ENCODE measurements around the gene CHID1. TPM values are rescaled to one million over a fixed set of nuclear protein-coding genes. Genes with fewer than 3 reads are reported as not detected.

CHID1 gene
- total and polyA plus RNA-seq, 2 experiments from 2014 or later: 72.3 to 202 TPM

DNA sequence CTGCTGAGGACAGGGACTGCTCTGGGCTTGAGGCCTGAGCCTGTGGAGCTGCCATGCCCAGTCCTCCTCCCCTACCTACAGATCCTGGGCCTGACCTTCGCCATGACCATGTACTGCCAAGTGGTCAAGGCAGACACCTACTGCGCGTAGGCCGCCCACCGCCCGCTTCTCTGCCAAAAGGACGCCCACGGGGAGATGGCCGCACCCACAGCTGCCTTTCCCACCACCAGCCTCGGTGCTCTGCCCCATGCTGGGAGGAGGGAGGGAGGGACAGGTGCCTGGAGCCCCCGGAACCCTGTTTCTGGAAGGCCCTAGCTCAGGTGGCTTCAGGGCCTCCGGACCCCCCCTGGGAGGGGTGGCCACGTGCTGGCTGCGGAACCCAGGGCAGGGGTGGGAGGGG, 44.1 kb downstream of the CHID1 start:
- in situ Hi-C loops (cut with MboI): no loop called here
- no peak overlapping the region for H3K4me3 ChIP-seq
- H3K9ac ChIP-seq: no peak overlapping the region
- no peaks in the 10 kb centered on the region for H3K9me2 ChIP-seq (ENCODE audit: insufficient read depth)
- H3K4me2 ChIP-seq (ENCODE audit: unreplicated experiment): no peak overlapping the region
- no peaks in the 10 kb centered on the region for H3K36me3 ChIP-seq (ENCODE audit: low read depth)
- TF ChIP-seq EZH2 (IDR thresholded peaks at IDR 0.05; ENCODE audit: insufficient read depth, poor library complexity, severe bottlenecking) (no peak), EZH2phosphoT487 (IDR thresholded peaks at IDR 0.05; ENCODE audit: insufficient read depth, low read depth) (no peak)
- H3K27me3 ChIP-seq (replicated peaks; ENCODE audit: insufficient read depth): no peaks in the 10 kb centered on the region
- no peaks in the 10 kb centered on the region for H4K20me1 ChIP-seq (ENCODE audit: insufficient read depth)
- DNase-seq: no peak
- no peaks in the 10 kb centered on the region for H3F3A ChIP-seq (ENCODE audit: insufficient read depth)
- no peak overlapping the region for H2AFZ ChIP-seq
- WGBS, 2 experiments (ENCODE audit: low coverage in 1 of 2, low lambda C conversion rate in 2 of 2, missing lambda C conversion rate in 2 of 2): 85 to 92% methylated on average over 6 to 14 of the region's 14 CpGs
- H3K27ac ChIP-seq: no peak overlapping the region
- H3K79me2 ChIP-seq (ENCODE audit: insufficient read depth): no peaks in the 10 kb centered on the region
- no peaks in the 10 kb centered on the region for H3K4me1 ChIP-seq (ENCODE audit: insufficient read depth)
- H3K9me3 ChIP-seq (ENCODE audit: low read depth): no peaks in the 10 kb centered on the region

DNA sequence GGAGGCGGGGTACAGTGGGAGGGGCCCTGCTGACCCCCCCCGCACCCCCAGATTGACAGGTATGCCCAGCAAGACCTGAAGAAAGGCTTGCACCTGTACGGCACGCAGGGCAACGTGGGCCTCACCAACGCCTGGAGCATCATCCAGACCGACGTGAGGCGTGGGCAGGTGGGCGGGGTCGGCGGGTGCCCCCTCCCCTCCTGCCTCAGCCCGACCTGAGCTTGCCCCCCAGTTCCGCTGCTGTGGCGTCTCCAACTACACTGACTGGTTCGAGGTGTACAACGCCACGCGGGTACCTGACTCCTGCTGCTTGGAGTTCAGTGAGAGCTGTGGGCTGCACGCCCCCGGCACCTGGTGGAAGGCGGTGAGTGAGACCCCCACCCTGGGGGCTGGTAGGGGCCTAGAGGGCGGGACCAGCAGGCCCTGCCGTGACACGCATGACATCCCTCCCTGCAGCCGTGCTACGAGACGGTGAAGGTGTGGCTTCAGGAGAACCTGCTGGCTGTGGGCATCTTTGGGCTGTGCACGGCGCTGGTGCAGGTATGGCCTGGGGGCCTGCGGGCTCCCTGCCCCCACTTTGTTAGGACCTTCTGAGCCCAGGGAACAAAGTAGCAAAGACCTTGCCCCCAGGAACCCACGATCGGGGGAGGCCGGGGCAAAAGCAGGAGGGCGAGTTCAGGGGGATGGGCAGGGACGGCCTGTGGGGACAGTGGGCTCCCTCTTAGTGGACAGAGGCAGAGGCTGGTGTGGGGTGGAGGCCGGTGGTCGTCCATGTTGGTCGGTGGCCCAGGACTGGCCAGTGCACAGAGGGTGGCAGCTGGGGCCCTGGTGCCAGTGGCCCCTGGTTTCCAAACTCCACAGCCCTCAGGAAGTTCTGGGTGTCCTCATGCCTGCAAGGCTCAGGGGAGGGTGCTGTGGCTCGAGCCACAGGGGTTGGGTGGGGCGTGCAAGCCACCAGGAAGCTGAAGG, 44.9 kb downstream of the CHID1 start:
- TF ChIP-seq EZH2 (IDR thresholded peaks at IDR 0.05; ENCODE audit: insufficient read depth, poor library complexity, severe bottlenecking) (no peak), EZH2phosphoT487 (IDR thresholded peaks at IDR 0.05; ENCODE audit: insufficient read depth, low read depth) (no peak)
- Histone ChIP-seq H3K9me3 (ENCODE audit: low read depth) (no peaks in the 10 kb centered on the region), H3K4me1 (ENCODE audit: insufficient read depth) (no peaks in the 10 kb centered on the region), H3K27ac (no peak overlapping the region), H2AFZ (no peak overlapping the region), H4K20me1 (ENCODE audit: insufficient read depth) (no peaks in the 10 kb centered on the region), H3K79me2 (ENCODE audit: insufficient read depth) (no peaks in the 10 kb centered on the region), H3K36me3 (ENCODE audit: low read depth) (no peaks in the 10 kb centered on the region), H3K4me3 (no peak overlapping the region), H3K9ac (no peak overlapping the region), H3K27me3 (replicated peaks; ENCODE audit: insufficient read depth) (no peaks in the 10 kb centered on the region), H3K4me2 (ENCODE audit: unreplicated experiment) (no peak overlapping the region), H3K9me2 (ENCODE audit: insufficient read depth) (no peaks in the 10 kb centered on the region), H3F3A (ENCODE audit: insufficient read depth) (no peaks in the 10 kb centered on the region)
- no peak for DNase-seq
- in situ Hi-C loops (cut with MboI): no loop called here
- WGBS, 2 experiments (ENCODE audit: low coverage in 1 of 2, low lambda C conversion rate in 2 of 2, missing lambda C conversion rate in 2 of 2): 85 to 89% methylated on average over 29 to 37 of the region's 41 CpGs

DNA sequence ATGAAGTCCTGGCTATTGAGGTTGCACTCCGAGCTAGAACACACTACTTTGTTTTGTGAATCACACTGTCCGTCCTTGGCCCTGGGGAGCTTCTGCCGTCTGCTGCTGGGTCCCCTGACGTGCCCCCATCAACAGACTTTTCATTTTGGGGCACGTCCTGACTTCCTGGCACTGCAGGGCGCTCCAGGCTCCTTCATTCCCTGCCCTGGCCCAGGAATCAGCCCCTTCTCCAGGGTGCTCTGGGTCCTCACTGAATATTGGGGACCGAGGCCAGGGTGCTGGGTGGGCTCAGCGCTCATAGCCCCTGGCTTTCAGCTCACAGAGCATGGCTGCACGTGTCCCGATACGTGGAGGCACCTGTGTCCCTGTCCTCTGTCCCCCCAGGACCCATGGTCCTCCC, 45.7 kb downstream of the CHID1 start:
- DNase-seq: no peak
- in situ Hi-C loops (cut with MboI): no loop called here
- no peak overlapping the region for H3K4me3 ChIP-seq
- H3K27me3 ChIP-seq (replicated peaks; ENCODE audit: insufficient read depth): no peaks in the 10 kb centered on the region
- no peak overlapping the region for H2AFZ ChIP-seq
- H4K20me1 ChIP-seq (ENCODE audit: insufficient read depth): no peaks in the 10 kb centered on the region
- no peaks in the 10 kb centered on the region for H3K9me3 ChIP-seq (ENCODE audit: low read depth)
- H3K4me2 ChIP-seq (ENCODE audit: unreplicated experiment): no peak overlapping the region
- 96 to 98% methylated on average over 11 of the region's 11 CpGs for WGBS, 2 experiments (ENCODE audit: low coverage in 1 of 2, low lambda C conversion rate in 2 of 2, missing lambda C conversion rate in 2 of 2)
- H3K79me2 ChIP-seq (ENCODE audit: insufficient read depth): no peaks in the 10 kb centered on the region
- H3K27ac ChIP-seq: no peak overlapping the region
- no peak overlapping the region for H3K9ac ChIP-seq
- no peaks in the 10 kb centered on the region for H3F3A ChIP-seq (ENCODE audit: insufficient read depth)
- H3K36me3 ChIP-seq (ENCODE audit: low read depth): no peaks in the 10 kb centered on the region
- no peaks in the 10 kb centered on the region for H3K9me2 ChIP-seq (ENCODE audit: insufficient read depth)
- H3K4me1 ChIP-seq (ENCODE audit: insufficient read depth): 0 out of 2 replicates have a peak, but pooled peaks cover 2% of the 10 kb centered on the region
- no peak for TF ChIP-seq EZH2phosphoT487 (IDR thresholded peaks at IDR 0.05; ENCODE audit: insufficient read depth, low read depth)
- TF ChIP-seq EZH2 (IDR thresholded peaks at IDR 0.05; ENCODE audit: insufficient read depth, poor library complexity, severe bottlenecking): no peak

DNA sequence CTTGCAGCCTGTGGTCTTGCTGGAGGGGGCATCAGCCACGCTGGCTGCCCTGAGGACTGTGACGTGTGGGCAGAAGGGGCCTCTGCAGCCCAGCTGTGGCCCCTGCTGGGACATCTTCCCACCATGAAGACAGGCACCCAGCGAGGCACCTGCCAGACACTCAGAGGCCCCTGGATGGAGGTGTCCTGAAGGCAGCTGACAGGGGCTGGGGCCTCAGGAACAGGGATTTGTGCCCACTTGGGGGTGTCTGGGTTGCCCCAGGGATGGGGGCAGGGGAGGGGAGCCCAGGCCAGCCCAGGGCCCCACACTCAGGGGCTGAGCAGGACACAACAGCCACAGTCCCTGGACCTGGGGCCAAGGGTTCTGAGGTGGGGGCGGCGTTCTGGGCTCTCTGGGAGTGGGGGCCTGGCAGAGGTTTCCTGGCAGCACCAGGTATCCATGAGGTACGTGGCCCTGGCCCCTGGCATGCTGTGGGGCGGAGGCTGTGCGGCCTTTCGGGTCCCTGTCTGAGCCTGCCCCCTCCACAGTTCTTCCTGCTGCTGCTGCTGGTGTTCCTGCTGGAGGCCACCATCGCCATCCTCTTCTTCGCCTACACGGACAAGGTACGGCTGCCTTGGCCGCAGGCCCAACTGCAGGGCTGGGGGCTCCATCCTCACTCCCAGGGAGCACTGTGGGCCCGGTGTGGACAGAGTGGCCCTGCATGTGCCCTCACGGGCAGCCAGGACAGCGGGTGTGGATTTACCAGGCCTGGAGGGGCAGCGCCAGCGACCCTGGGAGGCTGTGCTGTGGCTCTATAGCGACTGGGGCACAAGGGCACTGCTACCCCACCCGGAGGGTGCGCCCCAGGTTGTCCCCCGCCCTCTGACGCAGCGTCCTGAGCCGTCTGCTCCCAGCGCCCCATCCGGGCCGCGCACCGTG, 46.4 kb downstream of the CHID1 start:
- Histone ChIP-seq H3K27ac (no peak overlapping the region), H3K4me1 (ENCODE audit: insufficient read depth) (0 out of 2 replicates have a peak, but pooled peaks cover 7% of the 10 kb centered on the region), H2AFZ (no peak overlapping the region), H3K79me2 (ENCODE audit: insufficient read depth) (no peaks in the 10 kb centered on the region), H3F3A (ENCODE audit: insufficient read depth) (no peaks in the 10 kb centered on the region), H3K9ac (no peak overlapping the region), H4K20me1 (ENCODE audit: insufficient read depth) (no peaks in the 10 kb centered on the region), H3K9me3 (ENCODE audit: low read depth) (no peaks in the 10 kb centered on the region), H3K27me3 (replicated peaks; ENCODE audit: insufficient read depth) (no peaks in the 10 kb centered on the region), H3K36me3 (ENCODE audit: low read depth) (no peaks in the 10 kb centered on the region), H3K4me3 (no peak overlapping the region), H3K9me2 (ENCODE audit: insufficient read depth) (no peaks in the 10 kb centered on the region), H3K4me2 (ENCODE audit: unreplicated experiment) (no peak overlapping the region)
- 92 to 95% methylated on average over 28 of the region's 31 CpGs for WGBS, 2 experiments (ENCODE audit: low coverage in 1 of 2, low lambda C conversion rate in 2 of 2, missing lambda C conversion rate in 2 of 2)
- DNase-seq: no peak
- TF ChIP-seq EZH2 (IDR thresholded peaks at IDR 0.05; ENCODE audit: insufficient read depth, poor library complexity, severe bottlenecking) (no peak), EZH2phosphoT487 (IDR thresholded peaks at IDR 0.05; ENCODE audit: insufficient read depth, low read depth) (no peak)
- in situ Hi-C loops (cut with MboI): no loop called here
